MM.1S (cell line): ENCODE results near the gene CPLX4.
A peak's percentile ranks its signal among the peaks of the same experiment; 100 is the strongest.
"Not testable (repeated sequence)": the region's sequence is repeated elsewhere in the genome, so short reads cannot be mapped to it uniquely, and the experiment has no call there.

Experiments used
- DNase-seq: peaks from one replicate; pipeline ENCODE4 v3.0.0-alpha.2; 2015
- H2AFZ ChIP-seq: fragments of 300-600 bp; sonication (generic); 2 replicates; pipeline ENCODE4 v1.6.0; 2016; ENCODE audit warnings: antibody characterized with exemption, low read length
- H3F3A ChIP-seq: fragments of 300-600 bp; sonication (generic); 2 replicates; pipeline ENCODE4 v1.6.1; 2016; ENCODE audit warnings: mild to moderate bottlenecking, antibody characterized with exemption, low read length, moderate library complexity, mixed read lengths; ENCODE audit not compliant: insufficient read depth
- H3K27ac ChIP-seq: fragments of 300-600 bp; sonication (generic); 2 replicates; pipeline ENCODE4 v1.5.1; 2016; ENCODE audit warnings: mild to moderate bottlenecking, low read length
- H3K27me3 ChIP-seq: fragments of 300-600 bp; sonication (generic); replicated peaks from 2 replicates; pipeline ENCODE4 v1.6.0; 2016; ENCODE audit warnings: low read length; ENCODE audit not compliant: insufficient read depth
- H3K36me3 ChIP-seq: fragments of 300-600 bp; sonication (generic); replicated peaks from 2 replicates; pipeline ENCODE4 v1.6.1; 2016; ENCODE audit warnings: mild to moderate bottlenecking, low read length, mixed read lengths; ENCODE audit not compliant: insufficient read depth
- H3K4me1 ChIP-seq: fragments of 300-600 bp; sonication (generic); 2 replicates; pipeline ENCODE4 v1.6.1; 2016; ENCODE audit warnings: low read length, mixed read lengths
- H3K4me2 ChIP-seq: fragments of 300-600 bp; sonication (generic); 2 replicates; pipeline ENCODE4 v1.6.0; 2016; ENCODE audit warnings: low read depth, low read length
- H3K4me3 ChIP-seq: fragments of 300-600 bp; sonication (generic); 2 replicates; pipeline ENCODE4 v1.5.1; 2016; ENCODE audit warnings: low read length, mixed read lengths
- H3K79me2 ChIP-seq: fragments of 300-600 bp; sonication (generic); 2 replicates; pipeline ENCODE4 v1.6.1; 2016; ENCODE audit warnings: mixed run types, low read length, mixed read lengths
- H3K9ac ChIP-seq: fragments of 300-600 bp; sonication (generic); 2 replicates; pipeline ENCODE4 v1.6.1; 2016; ENCODE audit warnings: low read length, mixed read lengths
- H3K9me2 ChIP-seq: fragments of 300-600 bp; sonication (generic); replicated peaks from 2 replicates; pipeline ENCODE4 v1.6.1; 2016; ENCODE audit warnings: mild to moderate bottlenecking, low read length, mixed read lengths; ENCODE audit not compliant: insufficient read depth
- H3K9me3 ChIP-seq: fragments of 300-600 bp; sonication (generic); replicated peaks from 2 replicates; pipeline ENCODE4 v1.6.1; 2016; ENCODE audit warnings: mild to moderate bottlenecking, low read length, mixed read lengths; ENCODE audit not compliant: insufficient read depth
- H4K20me1 ChIP-seq: fragments of 300-600 bp; sonication (generic); 2 replicates; pipeline ENCODE4 v1.6.1; 2016; ENCODE audit warnings: mild to moderate bottlenecking, low read length, moderate library complexity, mixed read lengths; ENCODE audit not compliant: insufficient read depth
- CTCF ChIP-seq: fragments of 300-600 bp; sonication (generic); IDR thresholded peaks from 2 replicates; pipeline ENCODE4 v1.5.1; 2016; ENCODE audit warnings: antibody characterized with exemption, low read length, mixed read lengths
- EZH2 ChIP-seq: fragments of 300-600 bp; sonication (generic); optimal IDR thresholded peaks from 2 replicates; pipeline ENCODE3; 2017; ENCODE audit warnings: low read depth, mild to moderate bottlenecking, antibody characterized with exemption, low read length, mixed read lengths
- EZH2phosphoT487 ChIP-seq: fragments of 300-600 bp; sonication (generic); IDR thresholded peaks from 2 replicates; pipeline ENCODE4 v1.6.1; 2018; ENCODE audit warnings: antibody characterized with exemption, low read length

CPLX4 gene

GRCh38 chr18:59255491-59255890, 63.0 kb downstream of the CPLX4 start:
- H3K4me1 ChIP-seq, H4K20me1 ChIP-seq: not testable (repeated sequence)

GRCh38 chr18:59249199-59249774, 69.2 kb downstream of the CPLX4 start:
- Histone ChIP-seq H3K4me3 (no peak overlapping the region), H3K9me2 (no peaks in the 10 kb centered on the region), H3K9me3 (no peaks in the 10 kb centered on the region), H3K27me3 (no peaks in the 10 kb centered on the region), H3F3A (no peaks in the 10 kb centered on the region), H3K36me3 (no peaks in the 10 kb centered on the region), H3K27ac (no peak overlapping the region), H2AFZ (no peak overlapping the region), H3K9ac (no peak overlapping the region), H4K20me1 (no peaks in the 10 kb centered on the region), H3K79me2 (no peaks in the 10 kb centered on the region), H3K4me2 (no peak overlapping the region), H3K4me1 (no peaks in the 10 kb centered on the region)
- DNase-seq, result peak; percentile 70
- peak; percentile 77 for TF ChIP-seq CTCF
- no peak for TF ChIP-seq EZH2phosphoT487
- TF ChIP-seq EZH2, result no peak

More at GRCh38 chr18:59255491-59255890, 63.0 kb downstream of the CPLX4 start:
- H3K27me3 ChIP-seq, H3K9me2 ChIP-seq, H3K79me2 ChIP-seq, H2AFZ ChIP-seq, H3K9me3 ChIP-seq, H3K4me2 ChIP-seq, H3K27ac ChIP-seq, H3K36me3 ChIP-seq, H3F3A ChIP-seq, H3K4me3 ChIP-seq, H3K9ac ChIP-seq, DNase-seq: not testable (repeated sequence)

DNA sequence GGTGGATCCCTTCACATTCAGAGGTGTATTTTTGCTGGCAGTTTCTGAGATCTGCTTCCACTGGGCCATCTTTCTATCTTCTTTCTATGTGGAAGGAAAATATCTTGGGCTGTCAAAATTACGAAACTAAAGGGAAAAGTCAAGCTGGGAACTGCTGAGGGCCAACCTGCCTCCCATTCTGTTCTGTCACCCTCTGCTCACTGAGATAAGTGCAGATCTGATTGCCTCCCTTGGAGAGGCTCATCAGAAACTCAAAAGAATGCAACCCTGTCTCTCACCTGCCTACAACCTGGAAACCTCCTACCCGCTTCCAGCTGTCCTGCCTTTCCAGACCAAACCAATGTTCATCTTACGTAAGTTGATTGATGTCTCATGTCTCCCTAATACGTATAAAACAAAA, 71.7 kb downstream of the CPLX4 start:
- Histone ChIP-seq H3K27me3 (no peaks in the 10 kb centered on the region), H3K27ac (no peak overlapping the region), H3K9me2 (no peaks in the 10 kb centered on the region), H3K79me2 (no peaks in the 10 kb centered on the region), H3K4me3 (no peak overlapping the region), H3K4me2 (no peak overlapping the region), H3K36me3 (no peaks in the 10 kb centered on the region), H3F3A (no peaks in the 10 kb centered on the region), H3K9me3 (no peaks in the 10 kb centered on the region), H3K9ac (no peak overlapping the region), H2AFZ (no peak overlapping the region), H3K4me1 (no peaks in the 10 kb centered on the region), H4K20me1 (no peaks in the 10 kb centered on the region)
- DNase-seq, result no peak
- no peak for TF ChIP-seq EZH2phosphoT487
- TF ChIP-seq EZH2, result no peak
- TF ChIP-seq CTCF, result no peak
